Measurements from ENCODE around the gene PIK3CB.
A peak's percentile ranks its signal among the peaks of the same experiment; 100 is the strongest.
"Not testable (repeated sequence)": the region's sequence is repeated elsewhere in the genome, so short reads cannot be mapped to it uniquely, and the experiment has no call there.

The PIK3CB gene

DNA sequence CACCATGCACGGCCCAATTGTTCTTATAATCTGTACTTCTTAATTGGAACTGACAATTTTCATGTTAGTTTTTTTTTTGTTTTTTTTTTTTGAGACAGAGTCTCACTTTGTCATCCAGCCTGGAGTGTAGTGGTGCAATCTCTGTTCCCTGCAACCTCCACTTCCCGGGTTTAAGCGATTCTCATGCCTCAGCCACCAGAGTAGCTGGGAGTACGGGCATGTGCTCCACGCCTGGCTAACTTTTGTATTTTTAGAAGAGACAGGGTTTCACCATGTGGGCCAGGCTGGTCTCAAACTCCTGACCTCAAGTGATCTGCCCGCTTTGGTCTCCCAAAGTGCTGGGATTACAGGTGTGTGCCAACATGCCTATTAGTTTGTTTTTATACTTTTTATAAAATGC lies 153.8 kb downstream of the PIK3CB start:
- not testable (repeated sequence) for DNase-seq (ENCODE audit: low spot score)

DNA sequence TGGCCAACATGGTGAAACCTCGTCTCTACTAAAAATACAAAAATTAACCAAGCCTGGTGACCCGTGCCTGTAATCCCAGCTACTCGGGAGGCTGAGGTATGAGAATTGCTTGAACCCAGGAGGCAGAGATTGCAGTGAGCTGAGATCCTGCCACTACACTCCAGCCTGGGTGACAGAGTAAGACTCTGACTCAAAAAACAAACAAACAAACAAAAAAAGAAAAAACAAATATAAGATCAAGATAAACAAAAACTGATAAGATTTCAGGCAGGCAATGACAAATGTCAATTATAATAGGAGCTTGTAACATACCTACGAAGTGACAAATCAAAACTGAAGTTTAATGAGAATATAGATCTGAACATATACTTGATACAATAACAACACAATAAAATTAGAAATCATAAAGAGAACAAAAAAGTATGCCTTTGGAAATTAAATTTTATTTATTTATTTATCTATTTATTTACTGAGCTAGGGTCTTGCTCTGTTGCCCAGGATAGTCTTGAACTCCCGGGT lies 155.8 kb downstream of the PIK3CB start:
- DNase-seq (ENCODE audit: low spot score) = no peak

DNA sequence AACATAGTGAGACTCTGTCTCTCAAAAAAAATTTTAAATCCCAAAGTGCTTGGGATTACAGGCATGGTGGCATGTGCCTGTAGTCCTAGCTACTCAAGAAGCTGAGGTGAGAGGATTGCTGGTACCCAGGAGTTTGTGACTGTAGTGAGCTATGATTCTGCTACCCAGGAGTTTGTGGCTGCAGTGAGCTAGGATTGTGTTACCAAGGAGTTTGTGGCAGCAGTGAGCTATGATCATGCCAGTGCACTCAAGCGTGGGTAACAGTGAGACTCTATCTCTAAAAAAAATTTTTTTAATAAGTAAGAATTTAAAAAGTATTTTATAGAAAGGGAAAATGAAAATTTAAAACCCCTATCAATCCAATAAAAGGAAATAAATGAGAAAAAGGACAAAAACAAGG lies 156.6 kb downstream of the PIK3CB start:
- no peak for DNase-seq (ENCODE audit: low spot score)

DNA sequence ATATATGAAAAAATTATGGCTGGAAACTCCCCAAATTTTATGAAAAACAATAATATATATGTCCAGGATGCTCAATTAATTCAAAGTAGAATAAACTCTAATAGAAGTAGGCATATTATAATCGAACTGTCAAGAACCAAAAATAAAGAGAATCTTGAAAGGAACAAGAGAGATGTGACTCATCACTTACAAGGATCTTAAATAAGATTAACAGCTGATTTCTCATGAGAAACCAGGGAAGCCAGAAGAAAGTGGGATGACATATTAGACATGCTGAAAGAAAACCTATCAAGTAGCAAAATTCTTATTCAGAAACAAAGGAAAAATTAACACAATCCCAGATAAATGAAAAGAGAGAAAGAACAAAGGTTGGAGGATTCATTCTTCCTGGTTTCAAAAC lies 159.3 kb downstream of the PIK3CB start:
- peak; percentile 28 for DNase-seq (ENCODE audit: low spot score)

DNA sequence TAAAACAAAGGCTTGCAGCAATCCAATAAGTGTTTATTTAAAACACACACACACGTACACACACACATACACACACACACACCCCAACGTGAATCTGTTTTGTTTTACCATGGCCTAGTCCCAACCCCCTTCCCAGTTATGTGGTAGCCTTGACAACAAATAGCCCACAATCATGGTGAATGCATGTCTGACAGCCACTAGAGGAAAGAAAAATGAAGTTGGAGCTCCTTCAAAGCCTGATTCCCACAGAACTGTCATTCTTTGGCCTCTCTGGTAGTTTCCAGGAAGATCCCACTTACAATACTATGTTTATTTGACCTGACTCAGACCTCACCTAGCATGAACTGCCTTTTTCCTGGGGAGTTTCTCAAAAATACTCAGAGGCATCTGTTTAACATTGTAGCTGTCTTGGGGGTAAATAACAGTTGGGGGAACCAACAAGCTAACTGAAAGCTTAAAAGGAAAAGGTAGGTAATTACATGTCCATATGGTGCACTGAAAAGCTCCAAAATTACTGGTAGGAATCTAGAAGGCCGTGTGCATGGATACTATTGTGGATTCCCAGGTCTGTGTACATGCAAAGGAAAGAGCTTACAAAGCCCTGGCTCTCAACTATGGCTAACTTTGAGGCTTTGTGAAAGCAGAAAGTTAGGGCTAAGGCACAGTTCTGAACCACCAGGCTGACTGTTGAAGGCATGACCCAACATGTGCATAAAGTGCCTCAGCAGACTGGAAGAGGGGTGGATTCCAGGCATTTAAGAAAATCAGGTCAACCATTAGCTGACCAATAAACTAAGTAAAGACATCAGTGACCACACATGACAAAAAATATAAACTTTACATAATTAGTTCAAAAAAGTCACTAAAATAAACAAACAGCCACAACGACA lies 160.8 kb downstream of the PIK3CB start:
- no peak for DNase-seq (ENCODE audit: low spot score)

DNA sequence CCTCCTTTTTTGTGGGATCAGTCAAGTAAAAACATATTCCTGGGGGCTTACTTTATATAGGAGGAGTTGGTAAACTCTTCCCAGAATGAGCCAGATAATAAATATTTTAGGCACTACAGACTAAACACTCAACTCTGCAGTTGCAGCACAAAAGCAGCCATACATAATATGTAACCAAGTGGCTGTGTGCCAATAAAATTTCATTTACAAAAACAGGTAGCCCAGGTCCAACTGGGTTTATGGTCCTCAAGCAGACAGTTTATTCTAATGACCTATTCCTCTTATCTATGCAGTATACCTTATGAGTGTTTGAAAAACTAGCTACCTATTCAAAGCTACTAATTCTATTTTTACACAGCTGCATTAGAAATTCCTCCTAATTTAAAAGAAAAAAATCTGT lies 164.3 kb downstream of the PIK3CB start:
- DNase-seq (ENCODE audit: low spot score) = no peak

DNA sequence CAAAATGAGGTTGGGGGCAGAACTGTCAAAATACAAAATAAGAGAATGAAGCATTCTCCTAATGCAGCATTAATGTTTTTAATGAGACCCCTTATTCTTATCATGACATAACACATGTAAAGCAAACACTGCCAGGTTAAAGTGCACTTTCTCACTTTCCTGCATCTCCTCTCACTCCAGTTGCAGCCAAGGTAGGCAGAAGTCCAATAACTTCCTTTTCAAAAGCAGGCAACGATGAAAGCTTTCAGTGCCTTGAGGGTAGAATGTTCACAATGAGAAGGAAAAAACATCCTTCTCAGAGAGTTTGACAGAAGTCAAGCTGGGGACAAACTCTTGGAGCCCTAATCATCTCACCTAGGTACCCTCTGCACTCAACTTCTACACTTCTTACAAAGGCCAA lies 166.6 kb downstream of the PIK3CB start:
- no peak for DNase-seq (ENCODE audit: low spot score)

DNA sequence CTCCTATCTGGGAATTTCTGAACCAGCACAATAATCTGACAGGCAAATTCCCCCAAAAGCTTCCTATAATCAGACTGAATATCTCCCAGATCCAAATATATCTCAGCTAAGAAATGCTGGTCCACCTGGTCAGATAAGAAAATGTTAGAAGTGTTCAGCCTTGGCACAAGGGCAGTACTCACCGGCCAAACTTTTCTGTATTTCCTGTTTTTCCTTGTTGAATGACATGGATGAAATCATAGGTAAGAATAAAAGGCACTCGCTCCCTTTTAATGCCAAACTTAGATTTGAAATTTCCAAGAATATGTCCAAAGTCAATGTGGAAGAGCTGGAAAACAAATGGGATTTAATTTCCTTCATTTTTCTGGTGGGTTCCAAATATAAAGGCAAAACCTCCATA lies 177.2 kb downstream of the PIK3CB start:
- no peak for DNase-seq (ENCODE audit: low spot score)

DNA sequence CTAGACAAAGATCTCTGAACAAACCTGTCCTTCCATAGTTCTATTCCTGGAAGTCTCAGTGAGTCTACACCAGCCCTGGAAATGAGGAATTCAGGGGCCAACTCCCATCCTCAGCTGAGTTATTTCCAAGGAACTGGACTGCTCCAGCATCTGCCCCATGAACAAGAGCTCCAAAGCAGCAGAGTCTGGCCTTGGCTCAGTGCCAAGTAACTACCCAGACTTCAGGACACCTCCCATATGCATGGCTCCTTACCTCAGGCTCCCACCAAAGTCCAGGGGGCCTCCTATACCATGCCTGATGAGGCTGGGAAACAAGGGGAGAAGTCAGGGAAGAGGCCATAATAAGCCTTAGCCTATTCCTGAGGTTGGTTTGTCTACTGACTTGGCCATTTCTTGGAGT lies 181.2 kb downstream of the PIK3CB start:
- DNase-seq (ENCODE audit: low spot score) = no peak

DNA sequence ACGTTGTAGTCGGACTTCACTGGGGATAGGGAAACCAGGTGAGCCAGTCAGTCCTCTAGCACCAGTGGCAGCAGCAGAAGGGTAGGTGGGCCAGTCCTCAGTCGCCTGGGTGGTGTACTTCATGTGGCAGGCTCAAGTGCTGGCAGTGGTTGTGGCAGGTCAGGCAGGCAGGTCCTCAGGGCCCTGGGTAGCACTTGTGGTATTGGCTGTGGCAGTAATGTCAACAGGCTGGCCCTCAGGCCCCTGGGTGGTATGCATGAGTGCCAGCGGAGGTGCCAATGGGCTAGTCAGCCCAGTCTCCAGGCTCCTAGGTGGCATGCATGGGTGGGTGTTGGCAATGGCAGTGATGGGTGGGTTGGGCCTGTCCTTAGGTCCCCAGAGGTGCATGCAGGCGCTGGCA lies 185.6 kb downstream of the PIK3CB start:
- DNase-seq (ENCODE audit: low spot score) = no peak

DNA sequence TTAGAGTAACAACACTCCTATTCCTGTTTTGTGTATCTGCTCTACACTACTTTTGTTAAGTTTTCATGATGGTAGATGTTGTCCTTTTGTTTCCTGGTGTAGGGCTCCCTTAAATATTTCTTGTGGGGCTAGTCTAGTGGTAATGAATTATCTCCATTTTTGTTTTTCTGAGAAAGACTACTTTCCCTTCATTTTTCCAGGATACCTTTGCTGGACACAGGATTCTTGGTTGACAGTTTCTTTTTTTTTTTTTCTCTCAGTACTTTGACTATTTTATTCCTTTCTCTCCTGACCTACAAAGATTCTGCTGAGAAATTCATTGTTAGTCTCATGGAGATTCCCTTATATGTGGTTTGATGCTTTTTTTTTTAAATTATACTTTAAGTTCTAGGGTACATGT lies 188.2 kb downstream of the PIK3CB start:
- DNase-seq (ENCODE audit: low spot score) = no peak

DNA sequence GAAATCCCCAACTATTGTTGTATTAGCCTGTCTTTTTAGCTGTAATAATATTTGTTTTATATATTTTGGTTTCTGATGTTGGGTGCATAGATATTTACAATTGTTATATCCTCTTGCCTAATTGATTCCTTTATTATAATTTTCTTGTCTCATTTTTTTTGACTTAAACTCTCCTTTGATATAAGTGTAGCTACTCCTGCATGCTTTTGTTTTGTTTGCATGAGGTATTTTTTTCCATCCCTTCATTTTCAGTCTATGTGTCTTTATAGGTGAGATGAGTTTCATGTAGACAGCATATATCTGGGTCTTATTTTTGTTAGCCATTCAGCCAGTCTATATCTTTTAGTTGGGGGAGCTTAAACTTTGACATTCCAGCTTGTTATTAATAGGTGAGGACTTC lies 188.7 kb downstream of the PIK3CB start:
- no peak for DNase-seq (ENCODE audit: low spot score)

DNA sequence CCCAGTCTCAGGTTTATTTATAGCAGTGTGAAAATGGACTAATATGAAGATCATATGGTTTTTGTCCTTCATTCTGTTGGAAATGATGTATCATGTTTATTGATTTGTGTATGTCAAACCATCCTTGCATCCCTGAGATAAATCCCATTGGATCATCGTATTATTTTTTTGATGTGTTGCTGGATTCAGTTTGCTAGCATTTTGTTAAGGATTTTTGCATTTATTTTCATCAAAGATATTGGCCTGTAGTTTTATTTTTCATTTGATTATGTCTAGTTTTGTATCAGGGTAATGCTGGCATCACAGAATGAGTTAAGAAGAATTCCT lies 191.8 kb downstream of the PIK3CB start:
- no peak for DNase-seq (ENCODE audit: low spot score)

DNA sequence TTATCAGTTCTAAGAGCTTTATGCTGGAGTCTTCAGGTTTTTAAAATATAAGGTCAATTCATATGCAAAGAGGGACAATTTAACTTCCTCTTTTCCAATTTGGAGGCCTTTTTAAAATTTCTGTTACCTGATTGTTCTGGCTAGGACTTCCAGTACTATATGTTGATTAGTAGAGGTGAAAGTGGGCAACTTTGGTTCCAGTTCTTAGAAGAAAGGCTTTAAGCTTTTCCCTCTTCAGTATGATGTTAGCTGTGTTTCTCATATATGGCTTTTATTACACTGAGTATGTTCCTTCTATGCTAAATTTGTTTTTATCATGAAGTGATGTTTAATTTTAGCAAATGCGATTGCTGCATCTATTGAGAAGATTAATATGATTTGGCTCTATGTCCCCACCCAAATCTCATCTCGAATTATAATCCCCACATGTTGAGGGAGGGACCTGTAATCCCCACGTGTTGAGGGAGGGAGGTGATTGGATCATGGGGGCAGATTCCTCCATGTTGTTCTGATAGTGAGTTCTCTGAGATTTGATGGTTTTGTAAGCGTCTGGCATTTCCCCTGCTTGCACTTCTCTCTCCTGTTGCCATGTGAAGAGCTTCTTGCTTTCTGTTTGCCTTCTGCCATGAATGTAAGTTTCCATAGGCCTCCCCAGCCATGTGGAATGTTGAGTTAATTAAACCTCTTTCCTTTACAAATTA lies 192.4 kb downstream of the PIK3CB start:
- no peak for DNase-seq (ENCODE audit: low spot score)

DNA sequence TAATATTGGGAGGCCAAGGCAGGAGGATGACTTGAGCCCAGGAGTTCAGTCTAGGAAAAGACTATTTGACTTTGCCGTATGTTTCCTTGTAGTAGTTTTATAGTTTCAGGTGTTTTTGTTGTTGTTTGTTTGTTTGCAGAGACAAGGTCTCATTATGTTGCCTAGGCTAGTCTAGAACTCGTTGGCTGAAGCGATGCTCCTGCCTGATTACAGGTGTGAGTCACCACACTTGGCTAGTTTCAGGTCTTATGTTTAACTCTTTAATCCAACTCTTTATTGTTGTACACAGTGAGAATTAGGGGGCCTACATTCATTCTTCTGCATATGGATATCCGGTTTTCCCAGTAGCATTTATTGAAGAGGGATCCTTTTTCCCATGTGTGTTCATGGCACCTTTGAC lies 194.2 kb downstream of the PIK3CB start:
- DNase-seq (ENCODE audit: low spot score) = no peak

DNA sequence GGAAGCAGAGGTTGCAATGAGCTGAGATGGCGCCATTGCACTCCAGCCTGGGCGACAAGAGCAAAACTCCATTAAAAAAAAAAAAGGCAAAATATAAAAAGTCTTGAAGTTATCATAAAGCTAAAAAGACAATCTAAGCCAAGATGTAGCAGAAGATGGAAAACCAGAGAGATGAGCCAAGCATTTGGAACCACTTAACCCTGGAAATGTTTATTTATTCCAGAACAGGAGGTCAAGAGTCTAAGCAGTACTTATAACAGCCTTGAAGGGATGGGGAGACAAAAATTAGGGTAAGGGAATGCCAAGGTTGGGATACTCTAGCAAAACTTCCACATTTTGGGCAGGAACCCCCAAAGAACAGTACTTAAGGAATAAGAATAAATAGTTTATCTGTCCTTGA lies 196.1 kb downstream of the PIK3CB start:
- DNase-seq (ENCODE audit: low spot score) = no peak

DNA sequence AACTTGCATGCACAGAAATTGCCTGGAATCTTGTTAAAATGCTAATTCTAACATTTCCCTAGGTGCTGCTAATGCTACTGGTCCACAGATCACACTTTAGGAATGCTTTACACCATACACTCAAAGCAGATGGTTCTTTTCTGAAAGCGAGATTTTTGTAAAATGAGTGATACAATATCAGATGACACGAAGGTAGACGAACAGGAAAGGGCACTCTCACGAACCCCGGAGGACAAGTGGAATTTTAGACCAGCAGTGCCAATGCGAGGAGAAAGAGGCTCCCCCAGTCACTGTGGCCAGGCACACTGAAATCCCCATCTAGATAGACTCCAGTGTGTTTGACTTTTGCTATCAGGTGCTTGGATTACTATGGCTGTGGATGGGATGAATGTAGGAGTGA lies 205.2 kb downstream of the PIK3CB start:
- no peak for DNase-seq (ENCODE audit: low spot score)

DNA sequence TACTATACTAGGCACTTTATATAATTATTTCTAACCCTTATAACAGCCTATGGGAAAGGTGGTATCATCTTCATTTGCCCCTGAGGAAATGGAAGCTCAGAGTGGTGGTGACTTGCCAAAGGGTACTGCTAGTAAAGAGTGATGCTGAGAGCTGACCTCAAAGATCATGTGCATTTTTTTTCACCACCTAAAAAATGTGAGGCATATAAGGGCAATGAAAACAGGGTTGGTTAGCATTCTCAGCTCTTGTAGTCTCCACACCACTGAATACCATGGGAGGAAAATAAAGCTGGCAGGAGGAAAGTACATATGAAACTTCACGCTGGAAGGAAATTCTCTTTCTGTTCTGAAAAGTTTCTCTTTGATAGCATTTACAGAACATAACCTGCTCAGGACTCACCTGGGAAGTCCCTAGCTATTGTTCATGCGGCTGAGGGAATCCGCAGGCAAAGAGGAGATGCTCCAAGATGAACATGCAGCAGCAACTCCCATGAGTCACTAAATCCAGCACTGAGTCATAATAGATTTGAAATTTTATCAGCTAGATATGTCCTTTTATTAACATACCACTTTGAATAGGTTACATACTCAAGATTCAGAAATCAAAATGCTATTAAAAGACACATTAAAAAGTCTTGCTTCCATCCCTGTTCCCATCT lies 208.9 kb downstream of the PIK3CB start:
- peak; percentile 28 for DNase-seq (ENCODE audit: low spot score)

DNA sequence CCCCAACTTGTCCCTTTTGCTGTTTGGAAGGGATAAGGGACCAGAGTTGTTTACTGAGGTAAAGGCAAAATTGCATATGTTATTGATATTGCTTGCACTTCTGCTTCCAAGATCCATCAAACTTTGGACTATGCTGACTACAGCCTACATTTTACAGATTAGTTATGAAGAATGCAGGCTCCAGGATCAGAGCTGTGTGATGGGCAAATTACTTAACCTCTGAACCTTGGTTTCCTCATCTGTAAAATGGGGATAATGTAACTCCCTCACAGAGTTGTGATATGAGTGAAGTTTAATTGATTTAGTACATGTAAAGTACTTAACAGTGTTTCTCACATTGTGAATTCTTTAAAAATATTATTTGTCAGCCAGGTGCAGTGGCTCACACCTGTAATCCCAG lies 210.2 kb downstream of the PIK3CB start:
- DNase-seq (ENCODE audit: low spot score) = no peak

DNA sequence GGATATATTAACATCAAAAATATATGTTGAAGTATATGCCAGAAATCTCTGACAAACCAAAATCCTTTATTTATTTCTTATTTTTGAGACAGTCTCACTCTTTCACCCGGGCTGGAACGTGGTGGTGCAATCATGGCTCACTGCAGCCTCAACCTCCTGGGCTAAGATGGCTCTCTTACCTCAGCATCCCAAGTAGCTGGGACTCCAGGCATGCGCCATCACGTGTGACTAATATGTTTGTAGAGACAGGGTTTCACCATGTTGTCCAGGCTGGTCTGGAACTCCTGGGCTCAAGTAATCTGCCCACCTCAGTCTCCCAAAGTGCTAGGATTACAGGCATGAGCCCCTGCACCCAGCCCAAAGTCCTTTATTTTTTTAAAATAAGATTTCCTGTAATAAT lies 214.3 kb downstream of the PIK3CB start:
- DNase-seq (ENCODE audit: low spot score) = no peak

DNA sequence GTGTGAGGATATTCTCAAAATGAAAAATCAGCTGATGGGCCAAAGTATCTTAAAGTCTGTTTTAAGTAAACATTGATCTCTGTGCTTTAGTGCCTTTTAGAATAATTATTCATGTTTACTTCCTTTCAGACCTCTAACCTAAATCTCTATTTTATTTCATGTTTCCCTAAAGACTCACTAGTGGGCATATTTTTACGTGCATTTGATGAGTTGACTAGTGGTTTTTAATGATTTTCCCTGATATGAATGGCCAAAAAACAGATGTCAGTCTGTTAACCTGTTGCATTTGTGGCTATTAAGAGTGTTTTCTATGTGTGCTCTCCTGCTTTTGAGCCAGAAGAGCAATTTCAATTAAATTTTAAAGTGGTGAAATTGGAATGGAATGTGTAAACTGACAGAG lies 219.3 kb downstream of the PIK3CB start:
- DNase-seq (ENCODE audit: low spot score) = no peak

DNA sequence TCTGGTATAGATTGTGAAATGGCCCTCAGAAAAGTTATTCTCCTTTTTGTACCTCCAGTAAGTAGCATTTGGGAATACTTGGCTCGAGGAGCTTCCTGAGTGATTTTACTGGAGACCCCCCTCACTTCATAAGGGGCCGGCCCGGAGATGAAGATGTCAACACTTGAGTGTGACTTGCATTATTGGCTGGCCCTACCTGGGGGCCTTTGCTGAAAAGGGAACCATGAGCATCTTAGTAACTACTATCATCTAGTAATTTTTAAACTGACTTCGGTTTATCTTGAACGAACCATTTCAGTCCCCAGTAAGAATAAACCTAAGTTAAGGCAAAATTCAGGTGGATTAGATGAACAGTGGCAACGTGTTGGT lies 224.8 kb downstream of the PIK3CB start:
- DNase-seq (ENCODE audit: low spot score) = no peak

Measured in SW480 (cell line).